Measurements from ENCODE around the gene SOCS3.

SOCS3 gene

GRCh38 chr17:78390241-78391050 is 30.6 kb upstream of the SOCS3 start:
- no peak for DNase-seq

GRCh38 chr17:78387977-78388941 is 28.4 kb upstream of the SOCS3 start:
- DNase-seq, result no peak

- no peak for DNase-seq
Observed at GRCh38 chr17:78384479-78385175, 24.8 kb upstream of the SOCS3 start.

GRCh38 chr17:78383725-78384471 is 24.0 kb upstream of the SOCS3 start:
- no peak for DNase-seq

- DNase-seq, result no peak
Observed at GRCh38 chr17:78381601-78382232, 21.8 kb upstream of the SOCS3 start.

- DNase-seq, result no peak
Observed at GRCh38 chr17:78380370-78380769, 20.5 kb upstream of the SOCS3 start.

GRCh38 chr17:78379131-78379491 is 19.2 kb upstream of the SOCS3 start:
- DNase-seq, result no peak

GRCh38 chr17:78378225-78379130 is 18.6 kb upstream of the SOCS3 start, which contains the start of gene PGS1:
TSS of gene PGS1 (plus strand) at chr17:78378649. CDS start at chr17:78378666, 17 bp downstream.
- peak; percentile 92 for DNase-seq

- no peak for DNase-seq
Observed at GRCh38 chr17:78377858-78378224, 18.0 kb upstream of the SOCS3 start.

GRCh38 chr17:78376161-78376560 is 16.3 kb upstream of the SOCS3 start:
- DNase-seq, result no peak

GRCh38 chr17:78375401-78376151 is 15.7 kb upstream of the SOCS3 start:
- DNase-seq, result no peak

- no peak for DNase-seq
Observed at GRCh38 chr17:78374631-78375274, 14.9 kb upstream of the SOCS3 start.

GRCh38 chr17:78374189-78374588 is 14.3 kb upstream of the SOCS3 start:
- no peak for DNase-seq

- no peak for DNase-seq
Observed at GRCh38 chr17:78372841-78373240, 13.0 kb upstream of the SOCS3 start.

- no peak for DNase-seq
Observed at GRCh38 chr17:78371056-78371455, 11.2 kb upstream of the SOCS3 start.

- no peak for DNase-seq
Observed at GRCh38 chr17:78369791-78370381, 10.0 kb upstream of the SOCS3 start.

- DNase-seq, result no peak
Observed at GRCh38 chr17:78368854-78369495, 9.1 kb upstream of the SOCS3 start.

- no peak for DNase-seq
Observed at GRCh38 chr17:78368348-78368747, 8.5 kb upstream of the SOCS3 start.

GRCh38 chr17:78367193-78367592 is 7.3 kb upstream of the SOCS3 start:
- DNase-seq, result no peak
